Measurements from ENCODE around the gene MTMR10. TPM values are rescaled to one million over a fixed set of nuclear protein-coding genes. Genes with fewer than 3 reads are reported as not detected.

Gene MTMR10
- total RNA-seq, 2 donors from 2014 or later = 13.9 to 44.7 TPM

- ATAC-seq (ENCODE audit: insufficient number of reproducible peaks, low FRiP score, low read depth) = no peak
- Histone ChIP-seq H3K4me3 (no peak overlapping the region), H3K27ac (no peak overlapping the region), H3K27me3 (replicated peaks; ENCODE audit: insufficient read depth) (no peaks in the 10 kb centered on the region), H3K9me3 (no peaks in the 10 kb centered on the region), H3K4me1 (ENCODE audit: control insufficient read depth in 1 of 2, low read depth in 2 of 2) (no peaks in the 10 kb centered on the region), H3K36me3 (no peaks in the 10 kb centered on the region)
- no peak for DNase-seq (ENCODE audit: low spot score)
- TF ChIP-seq CTCF (IDR thresholded peaks at IDR 0.05) = no peak
These were observed 44.2 kb upstream of the MTMR10 start for GRCh38 chr15:31035610-31036009.

GRCh38 chr15:31034152-31034551 is 42.7 kb upstream of the MTMR10 start:
- DNase-seq (ENCODE audit: low spot score) (no peak), ATAC-seq (ENCODE audit: insufficient number of reproducible peaks, low FRiP score, low read depth) (no peak)
- TF ChIP-seq CTCF (IDR thresholded peaks at IDR 0.05) = no peak
- no peak overlapping the region for H3K27ac ChIP-seq
- no peaks in the 10 kb centered on the region for H3K27me3 ChIP-seq (replicated peaks; ENCODE audit: insufficient read depth)
- H3K4me1 ChIP-seq (ENCODE audit: control insufficient read depth in 1 of 2, low read depth in 2 of 2) = no peaks in the 10 kb centered on the region
- no peaks in the 10 kb centered on the region for H3K36me3 ChIP-seq
- no peaks in the 10 kb centered on the region for H3K9me3 ChIP-seq
- no peak overlapping the region for H3K4me3 ChIP-seq

- no peaks in the 10 kb centered on the region for H3K9me3 ChIP-seq
- no peak overlapping the region for H3K27ac ChIP-seq
- TF ChIP-seq CTCF (IDR thresholded peaks at IDR 0.05) = no peak
- ATAC-seq (ENCODE audit: insufficient number of reproducible peaks, low FRiP score, low read depth) = no peak
- DNase-seq (ENCODE audit: low spot score) = no peak
- H3K4me3 ChIP-seq = no peak overlapping the region
- H3K4me1 ChIP-seq (ENCODE audit: control insufficient read depth in 1 of 2, low read depth in 2 of 2) = no peaks in the 10 kb centered on the region
- H3K36me3 ChIP-seq = no peaks in the 10 kb centered on the region
- no peaks in the 10 kb centered on the region for H3K27me3 ChIP-seq (replicated peaks; ENCODE audit: insufficient read depth)
These were observed 41.5 kb upstream of the MTMR10 start for GRCh38 chr15:31032961-31033371.

- H3K27me3 ChIP-seq (replicated peaks; ENCODE audit: insufficient read depth) = no peaks in the 10 kb centered on the region
- no peaks in the 10 kb centered on the region for H3K4me1 ChIP-seq (ENCODE audit: control insufficient read depth in 1 of 2, low read depth in 2 of 2)
- H3K27ac ChIP-seq = no peak overlapping the region
- no peak for DNase-seq (ENCODE audit: low spot score)
- no peaks in the 10 kb centered on the region for H3K36me3 ChIP-seq
- H3K4me3 ChIP-seq = no peak overlapping the region
- no peaks in the 10 kb centered on the region for H3K9me3 ChIP-seq
- no peak for TF ChIP-seq CTCF (IDR thresholded peaks at IDR 0.05)
- no peak for ATAC-seq (ENCODE audit: insufficient number of reproducible peaks, low FRiP score, low read depth)
These were observed 40.1 kb upstream of the MTMR10 start for GRCh38 chr15:31031471-31032067.

GRCh38 chr15:31027910-31028578 is 36.6 kb upstream of the MTMR10 start:
- no peak for TF ChIP-seq CTCF (IDR thresholded peaks at IDR 0.05)
- DNase-seq (ENCODE audit: low spot score) = no peak
- H3K9me3 ChIP-seq = no peaks in the 10 kb centered on the region
- no peaks in the 10 kb centered on the region for H3K36me3 ChIP-seq
- H3K4me3 ChIP-seq = no peak overlapping the region
- peaks cover 9% of the 10 kb centered on the region in 2 donors for H3K4me1 ChIP-seq (ENCODE audit: control insufficient read depth in 1 of 2, low read depth in 2 of 2)
- no peak overlapping the region for H3K27ac ChIP-seq
- H3K27me3 ChIP-seq (replicated peaks; ENCODE audit: insufficient read depth) = no peaks in the 10 kb centered on the region
- no peak for ATAC-seq (ENCODE audit: insufficient number of reproducible peaks, low FRiP score, low read depth)
